ENCODE results near the gene R3HDM1.

- TF ChIP-seq CTCF (IDR thresholded peaks at IDR 0.05; ENCODE audit: insufficient read depth, low read length, poor library complexity, severe bottlenecking) (no peak), EZH2phosphoT487 (conservative IDR thresholded peaks at IDR 0.05; ENCODE audit: low read length) (no peak)
These were observed 201.8 kb downstream of the R3HDM1 start for GRCh38 chr2:135733045-135733444.
